ENCODE results near the gene SPDYE6.
"Not testable (repeated sequence)": the region's sequence is repeated elsewhere in the genome, so short reads cannot be mapped to it uniquely, and the experiment has no call there.

Gene SPDYE6

DNA sequence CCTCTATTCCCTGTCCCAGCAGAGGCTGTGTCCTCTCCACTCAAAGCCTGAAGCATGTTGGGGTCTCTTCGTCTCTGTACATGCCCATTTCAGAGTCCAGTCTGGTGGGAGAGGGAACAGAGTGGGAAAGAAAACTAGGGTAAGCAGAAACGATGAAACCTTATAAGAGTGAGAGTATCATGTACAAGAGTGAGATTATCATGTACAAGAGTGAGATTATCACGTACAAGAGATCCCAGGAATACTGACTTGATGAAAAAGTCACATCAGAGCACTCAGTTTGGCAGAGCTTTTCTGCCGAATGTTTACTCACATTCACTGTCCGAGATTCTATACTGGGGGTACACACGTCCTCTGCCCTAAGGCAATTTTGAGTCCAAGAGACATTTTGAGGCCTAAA, at the start of gene SPDYE6:
SPDYE6 (minus strand) TSS at position 101 of the 400 bp plus-strand sequence. CDS start 421 bp downstream, outside the sequence.
- DNase-seq: not testable (repeated sequence)

DNA sequence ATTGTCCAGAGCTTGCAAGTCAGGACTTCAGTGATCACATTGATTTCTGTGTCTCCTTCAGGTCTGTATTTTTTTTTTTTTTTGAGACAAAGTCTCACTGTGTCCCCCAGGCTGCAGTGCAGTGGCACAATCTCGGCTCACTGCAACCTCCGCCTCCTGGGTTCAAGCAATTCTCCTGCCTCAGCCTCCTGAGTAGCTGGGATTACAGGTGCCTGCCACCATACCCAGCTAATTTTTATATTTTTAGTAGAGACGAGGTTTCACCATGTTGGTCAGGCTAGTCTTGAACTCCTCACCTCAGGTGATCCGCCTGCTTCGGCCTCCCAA, 48.6 kb upstream of the SPDYE6 start:
- DNase-seq: not testable (repeated sequence)

- peak; percentile 16 for DNase-seq
Measured at GRCh38 chr7:102404005-102404861, 48.0 kb upstream of the SPDYE6 start.

GRCh38 chr7:102403563-102403962, 47.3 kb upstream of the SPDYE6 start:
- DNase-seq: no peak

- DNase-seq: no peak
Measured at GRCh38 chr7:102400360-102400759, 44.1 kb upstream of the SPDYE6 start.

GRCh38 chr7:102398543-102398942, 42.3 kb upstream of the SPDYE6 start:
- DNase-seq: no peak

GRCh38 chr7:102396710-102397019, 40.4 kb upstream of the SPDYE6 start:
- no peak for DNase-seq

- DNase-seq: peak; percentile 55
Measured at GRCh38 chr7:102395873-102396709, 39.8 kb upstream of the SPDYE6 start, which contains the start of gene PRKRIP1. PRKRIP1 (plus strand) TSS chr7:102396363; CDS start chr7:102396412, 49 bp downstream.

- DNase-seq: no peak
Measured at GRCh38 chr7:102395592-102395872, 39.3 kb upstream of the SPDYE6 start.

- DNase-seq: no peak
Measured at GRCh38 chr7:102393467-102393866, 37.2 kb upstream of the SPDYE6 start.

- DNase-seq: no peak
Measured at GRCh38 chr7:102392330-102392729, 36.1 kb upstream of the SPDYE6 start.

GRCh38 chr7:102390697-102391484, 34.6 kb upstream of the SPDYE6 start:
- DNase-seq: peak; percentile 60

DNA sequence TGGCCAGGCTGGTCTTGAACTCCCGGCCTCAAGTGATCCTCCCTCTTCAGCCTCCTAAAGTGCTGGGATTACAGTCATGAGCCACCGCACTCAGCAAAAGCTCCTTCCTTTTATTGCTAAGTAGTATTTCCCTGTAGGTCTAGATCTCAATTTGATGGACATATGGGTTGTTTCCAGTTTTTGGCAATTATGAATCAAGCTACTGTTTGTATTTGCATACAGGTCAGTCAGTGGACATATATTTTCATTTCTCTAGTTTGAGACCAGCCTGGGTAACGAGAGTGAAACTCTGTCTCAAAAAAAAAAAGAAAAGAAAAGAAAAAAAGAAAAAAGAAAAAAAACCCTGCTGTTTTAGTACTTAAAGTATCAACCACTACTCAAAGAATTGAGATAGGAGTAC, 33.6 kb upstream of the SPDYE6 start:
- no peak for DNase-seq

DNA sequence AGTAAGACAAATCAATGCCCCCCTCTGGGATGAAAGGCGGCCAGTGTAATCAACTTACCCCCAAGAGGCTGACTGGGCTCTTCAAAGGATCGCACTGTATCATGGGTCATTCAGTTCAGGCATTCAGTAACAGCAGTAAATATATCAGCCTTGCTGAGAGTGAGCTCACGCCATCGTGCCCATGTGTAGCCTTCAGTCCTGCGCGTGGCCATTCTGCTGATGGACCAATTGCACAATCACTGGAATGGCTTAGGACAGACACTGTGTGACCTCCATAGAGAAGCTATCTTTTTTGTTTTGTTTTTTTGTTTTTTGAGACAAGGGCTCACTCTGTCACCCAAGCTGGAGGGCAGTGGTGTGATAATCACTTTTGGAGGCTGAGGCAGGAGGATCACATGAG, 30.8 kb upstream of the SPDYE6 start:
- DNase-seq: no peak

DNA sequence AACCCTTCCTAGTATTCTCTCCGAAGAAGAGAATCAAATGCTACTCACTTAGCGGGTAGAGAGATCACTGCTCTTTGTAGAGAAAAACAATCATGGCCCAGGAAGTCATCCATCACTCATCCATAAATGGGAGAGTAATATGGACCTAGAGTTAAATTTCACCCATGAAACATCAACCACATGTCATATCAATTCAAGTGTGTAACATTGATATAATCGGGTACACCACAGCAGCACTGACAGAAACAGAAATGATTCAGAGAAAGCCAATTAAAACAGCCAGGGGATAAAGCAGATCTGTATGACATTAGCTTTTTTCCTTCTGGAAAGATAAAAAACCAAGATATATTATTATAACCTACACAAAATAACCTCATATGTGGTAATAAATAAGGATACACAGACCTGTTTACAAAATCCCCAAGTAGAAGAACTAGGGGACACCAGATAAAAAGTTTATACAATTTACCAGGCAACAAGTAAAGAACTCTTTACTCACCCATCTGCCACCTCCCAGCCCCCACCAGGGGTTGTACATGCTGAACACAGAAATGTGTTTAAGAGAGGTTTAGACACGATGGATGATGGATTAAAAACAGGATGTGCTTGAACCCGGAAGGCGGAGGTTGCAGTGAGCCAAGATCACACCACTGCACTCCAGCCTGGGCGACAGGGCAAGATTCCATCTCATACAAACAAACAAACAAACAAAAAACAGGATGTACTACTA, 25.6 kb upstream of the SPDYE6 start:
- not testable (repeated sequence) for DNase-seq

- not testable (repeated sequence) for DNase-seq
Measured at GRCh38 chr7:102380837-102381236, 24.6 kb upstream of the SPDYE6 start.

- DNase-seq: no peak
Measured at GRCh38 chr7:102376964-102377466, 20.8 kb upstream of the SPDYE6 start.

GRCh38 chr7:102372796-102373195, 16.6 kb upstream of the SPDYE6 start:
- DNase-seq: not testable (repeated sequence)

DNA sequence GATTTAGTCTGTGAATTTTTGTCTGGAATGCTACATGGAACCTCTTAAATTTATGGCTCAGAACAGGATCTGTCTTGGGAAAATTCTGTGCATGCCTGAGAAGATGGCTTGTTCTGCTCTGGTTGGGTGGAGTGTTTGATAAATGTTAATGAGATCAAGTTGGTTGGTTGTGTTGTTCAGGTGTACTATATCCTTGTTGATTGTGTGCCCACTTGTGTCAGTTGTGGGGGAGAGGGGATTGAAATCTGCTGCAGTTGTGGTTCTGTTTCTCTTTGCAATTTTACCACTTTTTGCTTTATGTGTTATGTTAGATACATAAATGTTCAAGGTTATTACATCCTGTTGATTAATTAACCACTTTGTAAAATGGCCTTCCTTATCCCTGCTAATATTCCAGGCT, 13.8 kb upstream of the SPDYE6 start:
- DNase-seq: not testable (repeated sequence)

GRCh38 chr7:102365390-102365789, 9.1 kb upstream of the SPDYE6 start:
- not testable (repeated sequence) for DNase-seq

DNA sequence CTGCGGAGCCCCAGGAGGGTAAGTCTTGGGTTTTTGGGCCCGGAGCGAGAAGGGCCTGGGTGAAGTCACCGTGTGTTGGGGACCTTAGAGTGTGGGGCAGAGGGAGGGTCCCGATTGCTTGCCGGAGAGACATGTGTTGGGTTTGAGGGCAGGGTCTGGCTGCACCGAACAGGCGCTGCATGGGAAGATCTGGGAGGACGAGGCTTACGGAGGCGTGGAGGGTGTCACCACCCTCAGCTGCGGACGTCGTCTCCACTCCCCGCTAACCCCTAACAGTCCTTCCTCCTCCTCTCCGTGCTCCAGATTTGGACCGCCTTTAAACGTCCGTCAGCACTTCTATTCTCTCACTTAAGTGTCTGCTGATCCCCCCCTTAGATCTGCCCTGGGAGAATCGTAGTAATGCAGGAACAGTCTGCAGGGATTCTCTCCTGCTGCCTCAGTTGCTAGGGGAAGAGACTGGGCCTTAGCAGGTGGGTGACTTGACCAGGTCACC, 8.2 kb upstream of the SPDYE6 start:
- not testable (repeated sequence) for DNase-seq
